ENCODE measurements around the gene RALGPS1. TPM values are rescaled to one million over a fixed set of nuclear protein-coding genes. Genes with fewer than 3 reads are reported as not detected.

RALGPS1 gene
- total and polyA plus RNA-seq, 2 donors (not counting 1 experiment from before 2014, with no cell fraction given), result 19.7 to 39.9 TPM

DNA sequence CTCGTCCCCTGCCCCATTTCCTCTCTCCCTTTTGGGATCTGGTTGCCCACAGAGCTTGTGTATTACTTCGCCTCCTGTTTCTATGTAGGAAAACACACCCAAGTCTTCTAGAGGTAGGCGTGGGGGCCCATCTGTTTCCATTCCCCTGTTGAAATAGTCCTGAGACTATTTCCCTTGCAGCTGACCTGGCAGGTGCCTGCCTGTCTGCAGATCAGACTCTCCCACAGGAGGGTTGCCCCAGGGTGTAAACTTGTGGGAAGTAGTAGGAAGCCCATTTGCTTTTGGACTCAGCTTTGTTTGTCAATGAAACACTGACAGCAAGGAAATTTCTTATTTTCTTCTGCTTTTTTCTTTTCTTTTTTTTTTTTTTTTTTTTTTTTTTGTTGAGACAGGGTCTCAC lies 333.7 kb downstream of the RALGPS1 start:
- ATAC-seq (ENCODE audit: low read depth) (no peak), DNase-seq (no peak)
- intact Hi-C loops (cut with micrococcal nuclease), result no loop called here
- Mint-ChIP-seq H3K9me3 (ENCODE audit: insufficient read depth) (no peaks in the 10 kb centered on the region), H3K4me1 (peaks cover 11% of the 10 kb centered on the region), H3K4me3 (no peak overlapping the region), H3K27ac (no peak overlapping the region), H3K27me3 (no peaks in the 10 kb centered on the region)
- ChIA-PET POLR2A (no interaction called here), CTCF (interaction anchor here (0.7 kb wide), 1 partner anchor 11 kb away, joined by 3 read pairs; no protein-coding TSS in a partner anchor)
- no peaks in the 10 kb centered on the region for H3K36me3 ChIP-seq (replicated peaks in 1 of 2; ENCODE audit: control extremely low read depth in 1 of 2, control insufficient read depth in 1 of 2, extremely low read depth in 1 of 2, insufficient read depth in 2 of 2, low read length in 1 of 2)
- H4K20me1 ChIP-seq (ENCODE audit: control insufficient read depth, insufficient read depth, low read length, poor library complexity, severe bottlenecking), result no peaks in the 10 kb centered on the region
- H3K4me1 ChIP-seq (ENCODE audit: control insufficient read depth in 2 of 2, insufficient read depth in 2 of 2, low read length in 2 of 2), result peaks cover 5 to 11% of the 10 kb centered on the region in 2 donors
- WGBS (ENCODE audit: insufficient coverage), result 89% methylated on average over 3 of the region's 3 CpGs
- no peaks in the 10 kb centered on the region for H3K9me3 ChIP-seq (ENCODE audit: control extremely low read depth in 1 of 3, control insufficient read depth in 2 of 3, insufficient read depth in 1 of 3, low read length in 2 of 3)
- peaks cover 0 to 3% (median 0%) of the 10 kb centered on the region in 4 experiments for H3K27me3 ChIP-seq (replicated peaks in 1 of 4; ENCODE audit: control extremely low read depth in 1 of 4, control insufficient read depth in 3 of 4, insufficient read depth in 4 of 4, low read length in 3 of 4)
- H2AFZ ChIP-seq (ENCODE audit: insufficient read depth, low read depth, low read length, poor library complexity, severe bottlenecking), result no peak overlapping the region
- no peak overlapping the region for H3K27ac ChIP-seq (ENCODE audit: low read length in 2 of 2)
- TF ChIP-seq EZH2 (IDR thresholded peaks at IDR 0.05; ENCODE audit: borderline replicate concordance, insufficient read depth, low read depth, low read length, poor library complexity, severe bottlenecking), result no peak
- TF ChIP-seq, protein P1, sequence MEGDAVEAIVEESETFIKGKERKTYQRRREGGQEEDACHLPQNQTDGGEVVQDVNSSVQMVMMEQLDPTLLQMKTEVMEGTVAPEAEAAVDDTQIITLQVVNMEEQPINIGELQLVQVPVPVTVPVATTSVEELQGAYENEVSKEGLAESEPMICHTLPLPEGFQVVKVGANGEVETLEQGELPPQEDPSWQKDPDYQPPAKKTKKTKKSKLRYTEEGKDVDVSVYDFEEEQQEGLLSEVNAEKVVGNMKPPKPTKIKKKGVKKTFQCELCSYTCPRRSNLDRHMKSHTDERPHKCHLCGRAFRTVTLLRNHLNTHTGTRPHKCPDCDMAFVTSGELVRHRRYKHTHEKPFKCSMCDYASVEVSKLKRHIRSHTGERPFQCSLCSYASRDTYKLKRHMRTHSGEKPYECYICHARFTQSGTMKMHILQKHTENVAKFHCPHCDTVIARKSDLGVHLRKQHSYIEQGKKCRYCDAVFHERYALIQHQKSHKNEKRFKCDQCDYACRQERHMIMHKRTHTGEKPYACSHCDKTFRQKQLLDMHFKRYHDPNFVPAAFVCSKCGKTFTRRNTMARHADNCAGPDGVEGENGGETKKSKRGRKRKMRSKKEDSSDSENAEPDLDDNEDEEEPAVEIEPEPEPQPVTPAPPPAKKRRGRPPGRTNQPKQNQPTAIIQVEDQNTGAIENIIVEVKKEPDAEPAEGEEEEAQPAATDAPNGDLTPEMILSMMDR (IDR thresholded peaks at IDR 0.05), result no peak
- no peak overlapping the region for H3K4me2 ChIP-seq (replicated peaks; ENCODE audit: low read depth, low read length, poor library complexity, severe bottlenecking)
- H3K79me2 ChIP-seq (ENCODE audit: control insufficient read depth, insufficient read depth, low read length), result no peaks in the 10 kb centered on the region
- no peak overlapping the region for H3K9ac ChIP-seq (ENCODE audit: low read length)
- H3K4me3 ChIP-seq (ENCODE audit: control extremely low read depth in 1 of 5, extremely low read depth in 1 of 5, insufficient read depth in 1 of 5, low read depth in 2 of 5, low read length in 4 of 5), result no peak overlapping the region

DNA sequence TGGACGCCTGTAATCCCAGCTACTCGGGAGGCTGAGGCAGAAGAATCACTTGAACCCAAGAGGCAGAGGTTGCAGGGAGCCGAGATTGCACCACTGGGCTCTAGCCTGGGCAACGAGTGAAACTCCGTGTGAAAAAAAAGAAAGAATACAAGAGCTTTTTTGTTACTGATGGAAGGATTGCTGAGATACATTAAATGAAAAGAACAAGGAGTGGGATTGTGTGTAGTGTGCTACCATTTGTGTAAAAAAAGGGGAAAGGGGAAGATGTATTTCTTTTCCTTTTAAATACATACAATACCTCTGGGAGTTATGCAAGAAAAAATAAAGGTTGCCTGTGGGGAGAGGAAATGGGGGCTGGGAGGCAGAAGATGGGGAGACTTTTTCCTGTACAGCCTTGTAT lies 335.3 kb downstream of the RALGPS1 start:
- ATAC-seq (ENCODE audit: low read depth) (no peak), DNase-seq (no peak)
- Mint-ChIP-seq H3K27me3 (no peaks in the 10 kb centered on the region), H3K4me1 (peaks cover 7% of the 10 kb centered on the region), H3K9me3 (ENCODE audit: insufficient read depth) (no peaks in the 10 kb centered on the region), H3K27ac (no peak overlapping the region), H3K4me3 (no peak overlapping the region)
- CTCF ChIA-PET, result interaction anchor here (1.0 kb wide), 1 partner anchor 35 kb away, joined by 3 read pairs; no protein-coding TSS in a partner anchor
- TF ChIP-seq, protein P1 (IDR thresholded peaks at IDR 0.05), result no peak
- TF ChIP-seq EZH2 (IDR thresholded peaks at IDR 0.05; ENCODE audit: borderline replicate concordance, insufficient read depth, low read depth, low read length, poor library complexity, severe bottlenecking), result no peak
- no peak overlapping the region for H3K9ac ChIP-seq (ENCODE audit: low read length)
- POLR2A ChIA-PET, result no interaction called here
- WGBS (ENCODE audit: insufficient coverage), result 99% methylated on average over 5 of the region's 5 CpGs
- no peaks in the 10 kb centered on the region for H3K36me3 ChIP-seq (replicated peaks in 1 of 2; ENCODE audit: control extremely low read depth in 1 of 2, control insufficient read depth in 1 of 2, extremely low read depth in 1 of 2, insufficient read depth in 2 of 2, low read length in 1 of 2)
- intact Hi-C loops (cut with micrococcal nuclease), result no loop called here
- H4K20me1 ChIP-seq (ENCODE audit: control insufficient read depth, insufficient read depth, low read length, poor library complexity, severe bottlenecking), result no peaks in the 10 kb centered on the region
- H3K27ac ChIP-seq (ENCODE audit: low read length in 2 of 2), result no peak overlapping the region
- no peaks in the 10 kb centered on the region for H3K9me3 ChIP-seq (ENCODE audit: control extremely low read depth in 1 of 3, control insufficient read depth in 2 of 3, insufficient read depth in 1 of 3, low read length in 2 of 3)
- H3K4me2 ChIP-seq (replicated peaks; ENCODE audit: low read depth, low read length, poor library complexity, severe bottlenecking), result no peak overlapping the region
- H3K79me2 ChIP-seq (ENCODE audit: control insufficient read depth, insufficient read depth, low read length), result no peaks in the 10 kb centered on the region
- no peak overlapping the region for H3K4me3 ChIP-seq (ENCODE audit: control extremely low read depth in 1 of 5, extremely low read depth in 1 of 5, insufficient read depth in 1 of 5, low read depth in 2 of 5, low read length in 4 of 5)
- H2AFZ ChIP-seq (ENCODE audit: insufficient read depth, low read depth, low read length, poor library complexity, severe bottlenecking), result no peak overlapping the region
- H3K4me1 ChIP-seq (ENCODE audit: control insufficient read depth in 2 of 2, insufficient read depth in 2 of 2, low read length in 2 of 2), result peaks cover 5 to 6% of the 10 kb centered on the region in 2 donors
- peaks cover 0 to 3% (median 0%) of the 10 kb centered on the region in 4 experiments for H3K27me3 ChIP-seq (replicated peaks in 1 of 4; ENCODE audit: control extremely low read depth in 1 of 4, control insufficient read depth in 3 of 4, insufficient read depth in 4 of 4, low read length in 3 of 4)

Data from B cell (primary cell).